SIG-M5 (cell line): ENCODE measurements around the gene ATP11B.

Experiments used
- DNase-seq: peaks from one replicate; lab custom pipeline; 2025; lab: John Stamatoyannopoulos, UW

ATP11B gene

DNA sequence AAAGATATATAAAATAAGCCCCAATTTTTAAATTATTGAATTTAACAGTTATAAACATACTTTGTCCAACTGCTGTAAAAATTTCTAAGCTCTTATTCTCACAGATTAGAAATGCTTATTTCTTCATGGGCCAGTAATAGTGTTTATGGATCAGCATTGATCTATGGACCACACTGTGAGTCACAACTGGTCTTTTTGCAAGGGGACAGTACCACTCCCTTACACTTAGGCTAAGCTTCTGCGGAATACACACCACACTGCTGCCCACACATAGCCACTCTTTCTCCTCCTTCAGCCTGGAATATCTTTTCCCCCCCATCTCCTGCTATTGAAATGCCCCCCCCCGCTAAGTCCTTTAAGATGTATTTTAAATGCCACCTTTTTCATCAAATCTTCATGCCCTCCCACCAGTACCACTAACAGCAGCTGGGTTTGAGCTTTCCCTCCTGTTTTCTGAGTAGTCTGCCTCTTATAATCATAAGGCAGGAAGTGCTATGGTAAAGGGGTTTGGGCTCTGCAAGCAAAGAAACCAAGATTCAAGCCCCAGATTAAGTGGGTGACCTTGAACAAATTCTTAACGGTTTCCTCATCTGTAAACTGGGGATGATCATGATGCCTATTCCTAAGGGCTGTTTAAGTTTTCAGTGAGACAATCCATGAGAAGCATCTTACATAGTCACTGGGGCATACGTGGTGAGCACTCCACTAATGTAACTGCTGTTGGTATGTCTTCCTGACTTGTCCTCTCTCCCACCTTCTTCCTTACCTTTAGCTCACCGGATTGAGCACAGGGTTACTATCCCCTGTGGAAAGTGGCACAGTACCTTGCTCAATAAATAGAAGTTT is 117.9 kb downstream of the ATP11B start:
- no peak for DNase-seq

GRCh38 chr3:182911782-182912111 is 118.4 kb downstream of the ATP11B start:
- DNase-seq = no peak

GRCh38 chr3:182912474-182912873 is 119.2 kb downstream of the ATP11B start:
- no peak for DNase-seq

- no peak for DNase-seq
These were observed 120.6 kb downstream of the ATP11B start for GRCh38 chr3:182913889-182914288.

DNA sequence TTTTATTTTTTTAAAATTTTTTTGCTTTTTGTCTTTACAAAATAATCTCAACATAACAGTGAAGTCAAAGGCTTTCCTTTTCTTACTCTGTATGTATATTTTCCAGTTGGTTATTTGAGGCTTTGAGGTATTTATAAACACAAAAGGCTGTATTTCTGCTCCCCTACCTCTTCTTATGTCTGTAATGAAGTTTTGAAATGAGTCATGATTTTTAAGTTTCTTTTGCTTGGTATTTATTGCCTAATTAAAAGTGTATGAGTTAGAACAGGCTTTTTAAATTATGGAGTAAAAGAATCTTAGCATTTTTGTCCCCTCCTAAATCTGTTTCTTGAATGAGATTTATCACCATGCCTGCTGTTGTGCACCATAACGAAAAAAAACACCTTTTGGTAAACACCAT is 121.0 kb downstream of the ATP11B start:
- no peak for DNase-seq

GRCh38 chr3:182917134-182917533 is 123.8 kb downstream of the ATP11B start:
- DNase-seq = no peak

DNA sequence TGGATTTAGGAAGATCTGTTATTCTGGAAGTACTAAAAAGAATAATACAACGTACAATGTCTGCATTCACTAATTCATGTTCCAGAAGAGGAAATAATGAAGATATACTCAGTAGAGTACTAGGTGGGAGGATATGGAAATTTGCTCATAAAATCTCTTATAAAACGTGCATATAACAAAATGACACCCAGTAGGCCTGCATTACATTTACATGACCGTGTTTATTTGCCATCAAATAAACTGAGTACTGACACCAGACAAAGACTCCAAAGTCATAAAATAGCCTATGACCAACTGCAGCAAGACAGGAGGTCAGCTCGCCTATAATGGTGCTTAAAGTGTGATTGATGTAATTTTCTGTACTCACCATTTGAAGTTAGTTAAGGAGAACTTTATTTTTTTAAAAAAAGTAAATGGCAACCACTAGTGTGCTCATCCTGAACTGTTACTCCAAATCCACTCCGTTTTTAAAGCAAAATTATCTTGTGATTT is 126.6 kb downstream of the ATP11B start:
- DNase-seq = no peak

GRCh38 chr3:182920515-182921084 is 127.3 kb downstream of the ATP11B start:
- DNase-seq = no peak

DNA sequence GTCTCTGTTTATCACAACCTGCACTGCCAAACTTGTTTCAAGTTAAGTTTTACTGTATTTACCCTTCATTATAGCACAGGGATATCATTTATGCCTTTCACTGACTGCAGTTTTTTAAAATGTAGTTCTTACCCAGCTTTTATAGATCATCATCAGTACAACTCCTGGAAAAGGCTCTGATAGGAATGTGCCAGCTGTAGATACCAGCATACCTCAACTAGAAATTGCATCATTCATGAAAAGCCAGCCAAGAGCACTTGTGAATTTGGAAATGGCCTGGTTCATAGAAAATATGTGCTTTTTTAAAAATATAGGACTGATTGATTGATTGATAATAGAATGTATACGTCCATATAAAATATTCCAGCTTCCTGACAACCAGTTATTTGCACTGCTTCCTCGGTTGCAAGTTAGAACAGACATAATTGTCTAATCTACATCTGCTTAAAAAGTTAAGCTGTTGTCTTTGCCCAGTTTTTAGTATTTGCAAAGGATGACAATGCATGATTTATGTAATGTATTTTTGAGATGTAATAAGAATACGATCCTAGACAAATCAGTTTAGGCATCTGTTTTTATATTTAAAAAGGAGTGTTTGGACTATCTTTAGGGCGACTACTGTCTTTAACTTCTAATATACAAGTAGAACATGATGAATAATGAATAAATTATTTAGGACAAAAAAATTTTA is 128.5 kb downstream of the ATP11B start:
- DNase-seq = no peak

DNA sequence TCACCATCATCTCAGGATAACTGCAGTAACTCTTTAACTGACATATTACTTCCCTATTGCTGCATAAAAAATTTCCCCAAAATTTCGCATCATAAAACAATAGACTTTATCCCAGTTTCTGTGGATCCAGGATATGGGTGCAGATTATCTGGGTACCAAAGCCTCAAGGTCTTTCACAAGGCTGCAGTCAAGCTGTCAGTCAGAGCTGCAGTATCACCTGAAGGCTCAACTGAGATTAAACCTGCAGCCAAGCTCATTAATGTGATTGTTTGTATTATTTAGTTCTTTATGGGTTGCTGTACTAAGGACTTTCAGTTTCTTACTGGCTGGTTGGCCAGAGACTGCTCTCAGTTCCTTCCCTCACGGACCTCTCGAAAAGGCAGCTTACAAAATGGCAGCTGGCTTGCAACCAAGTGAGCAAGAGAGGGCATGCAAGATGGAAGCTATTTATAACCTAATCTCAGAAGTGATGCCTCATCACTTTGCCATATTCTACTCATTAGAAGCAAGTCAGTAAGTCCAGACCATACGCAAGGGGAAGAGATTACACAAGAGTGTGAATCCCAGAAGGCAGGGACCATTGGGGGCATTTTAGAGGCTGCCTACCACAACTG is 132.1 kb downstream of the ATP11B start:
- no peak for DNase-seq

DNA sequence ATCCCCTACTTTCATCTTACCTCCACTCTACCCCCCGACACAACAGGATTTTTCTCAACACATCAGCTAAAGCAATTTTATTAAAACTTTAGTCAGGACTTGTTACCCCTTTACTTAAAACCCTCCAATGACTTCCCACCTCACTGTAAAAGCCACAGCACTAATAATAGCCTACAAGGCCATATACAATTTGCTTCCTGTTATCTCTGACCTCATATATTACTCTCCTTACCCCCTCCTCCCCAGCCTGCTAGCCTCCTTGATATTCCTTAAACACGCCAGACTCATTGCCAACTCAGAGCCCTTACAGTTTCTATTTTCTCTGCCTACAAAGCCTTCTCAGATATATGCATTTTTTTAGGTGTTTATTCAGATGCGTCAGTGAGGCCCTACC is 132.6 kb downstream of the ATP11B start:
- DNase-seq = no peak

DNA sequence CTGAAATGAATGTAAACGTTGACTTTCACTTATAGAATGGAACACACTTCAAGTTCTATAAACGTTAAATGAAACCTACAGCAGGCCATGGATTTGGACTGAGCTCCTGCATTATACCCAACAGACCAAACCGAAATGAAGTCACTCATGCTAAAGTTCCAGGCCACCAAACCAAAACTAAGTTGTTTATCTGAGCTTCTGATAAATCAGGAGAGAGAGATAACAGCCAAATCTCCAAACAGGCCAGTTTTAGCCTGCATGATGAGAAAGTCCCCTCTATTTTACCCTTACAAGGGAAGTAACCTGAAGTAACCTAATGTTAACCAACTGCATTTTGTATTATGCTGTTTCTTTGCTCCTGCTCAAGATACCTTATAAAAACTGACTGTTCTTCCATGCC is 142.5 kb downstream of the ATP11B start:
- no peak for DNase-seq

DNA sequence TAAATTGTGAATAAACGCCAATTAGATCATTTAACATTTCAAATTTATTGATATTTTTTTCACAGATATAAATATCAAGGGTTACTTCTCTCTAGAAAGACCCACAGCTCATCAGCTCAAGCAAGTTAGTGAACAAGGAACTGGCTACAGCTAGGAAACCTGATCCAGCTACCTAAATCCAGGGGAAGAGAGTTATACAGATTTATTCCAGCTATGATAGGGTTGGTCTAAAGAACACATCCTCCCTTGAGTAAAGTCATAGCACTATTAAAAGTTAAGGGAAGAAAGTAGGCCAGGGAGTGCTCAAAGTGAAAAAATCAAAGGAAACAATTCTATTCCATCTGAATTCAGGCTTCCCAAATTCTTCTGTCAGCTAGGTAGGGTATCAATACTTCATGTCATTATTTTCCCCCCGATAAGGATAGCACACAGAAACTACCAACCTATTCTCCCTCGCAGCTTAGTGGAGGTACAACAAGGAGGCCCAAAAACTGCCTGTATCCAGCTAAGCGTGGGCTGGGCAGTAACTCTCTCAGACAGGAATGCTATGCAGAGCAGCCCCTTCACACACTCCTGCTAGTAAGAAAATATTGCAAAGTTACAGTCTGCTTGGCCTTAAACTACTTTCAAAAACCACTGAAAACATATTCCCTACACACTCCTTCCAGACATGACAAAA is 143.1 kb downstream of the ATP11B start:
- DNase-seq = no peak

DNA sequence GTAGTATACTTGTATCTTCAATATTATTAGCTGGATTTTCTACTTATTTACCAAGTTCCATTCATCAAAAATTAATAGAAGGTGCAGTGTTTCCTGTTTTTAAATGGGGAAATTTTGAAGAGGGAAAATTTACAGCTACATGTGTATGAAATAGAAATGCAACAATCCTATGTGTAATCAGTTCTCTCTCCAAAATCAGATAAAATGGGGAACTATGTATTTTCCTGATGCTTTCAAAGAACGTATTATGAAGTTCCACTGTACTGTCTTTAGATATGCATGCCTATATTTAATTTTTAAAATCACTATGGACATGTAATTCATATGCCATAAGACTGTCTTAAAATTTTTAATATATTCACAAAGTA is 143.6 kb downstream of the ATP11B start:
- no peak for DNase-seq

DNA sequence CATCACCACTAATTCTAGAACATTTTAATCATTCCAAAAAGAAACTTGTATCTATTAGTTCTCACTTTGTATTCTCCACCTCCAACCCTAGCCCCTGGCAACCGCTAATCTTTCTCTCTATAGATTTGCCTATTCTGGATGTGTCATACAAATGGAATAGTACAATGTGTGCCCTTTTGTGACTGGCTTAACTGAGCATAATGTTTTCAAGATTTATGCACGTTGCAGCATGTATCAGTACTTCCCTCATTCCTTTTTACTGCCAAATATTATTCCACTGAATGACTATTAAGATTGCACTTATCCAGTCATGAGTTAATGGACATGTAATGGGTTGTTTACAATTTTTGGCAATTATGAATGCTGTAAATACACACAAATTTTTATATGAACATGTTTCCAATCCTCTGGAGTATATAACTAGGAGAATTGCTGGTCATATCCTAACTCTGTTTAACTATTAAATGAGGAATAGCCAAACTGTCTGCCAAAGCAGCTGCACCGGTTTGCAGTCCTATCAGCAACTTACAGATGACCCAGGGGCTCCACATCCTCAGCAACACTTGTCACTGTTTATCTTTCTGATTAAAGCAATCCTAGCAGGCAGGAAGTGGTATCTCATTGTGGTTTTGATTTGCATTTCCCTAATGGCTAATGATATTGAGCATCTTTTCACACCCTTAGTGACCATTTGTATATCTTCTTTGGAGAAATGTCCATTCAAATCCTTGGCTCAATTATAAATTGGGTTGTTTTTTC is 144.2 kb downstream of the ATP11B start:
- DNase-seq = no peak

DNA sequence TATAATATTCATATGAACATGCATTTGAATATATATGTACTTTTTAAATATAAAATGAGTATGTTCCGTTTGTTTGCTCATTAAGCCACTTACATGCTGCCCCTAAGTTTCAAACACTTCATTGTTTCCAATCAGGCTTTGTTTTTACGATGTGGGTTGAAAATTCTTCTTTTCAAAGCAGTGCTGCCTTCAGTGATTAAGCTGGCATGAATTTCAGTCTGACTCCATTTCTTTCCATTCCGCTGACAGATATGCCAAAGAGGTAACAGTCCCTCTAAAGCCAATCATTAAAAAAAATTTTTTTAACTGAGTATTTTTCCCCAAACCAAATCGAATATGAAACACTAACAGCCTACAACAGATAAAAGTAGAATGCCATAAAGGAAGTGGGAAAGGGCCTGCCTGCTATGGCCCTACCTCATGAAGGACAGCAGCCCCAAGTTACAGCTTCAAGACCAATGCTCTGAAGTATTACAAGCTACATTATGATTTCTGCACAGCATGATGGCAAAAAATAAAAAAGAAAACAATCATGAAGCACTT is 147.0 kb downstream of the ATP11B start:
- no peak for DNase-seq

DNA sequence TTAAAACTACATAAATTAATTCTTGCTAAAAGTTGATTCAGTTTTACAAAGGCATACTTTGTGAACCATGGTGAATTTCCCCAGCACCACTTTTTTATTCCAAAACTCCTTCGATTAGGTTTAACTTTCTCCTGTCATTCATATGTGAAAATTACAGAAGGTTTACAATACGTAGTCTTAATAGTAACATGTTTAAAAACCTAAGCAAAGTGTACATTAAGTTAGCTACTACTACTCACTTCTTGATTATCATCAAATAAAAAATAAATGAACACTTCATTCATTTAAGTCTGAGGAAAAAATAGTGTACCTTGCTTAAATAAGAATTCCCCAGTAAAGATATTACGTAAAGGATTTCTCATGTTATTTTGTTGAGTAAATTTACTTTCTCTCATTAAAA is 148.4 kb downstream of the ATP11B start:
- DNase-seq = no peak

GRCh38 chr3:182947888-182948287 is 154.6 kb downstream of the ATP11B start:
- DNase-seq = no peak

GRCh38 chr3:182948305-182948704 is 155.0 kb downstream of the ATP11B start:
- no peak for DNase-seq

- DNase-seq = no peak
These were observed 156.4 kb downstream of the ATP11B start for GRCh38 chr3:182949688-182950087.

DNA sequence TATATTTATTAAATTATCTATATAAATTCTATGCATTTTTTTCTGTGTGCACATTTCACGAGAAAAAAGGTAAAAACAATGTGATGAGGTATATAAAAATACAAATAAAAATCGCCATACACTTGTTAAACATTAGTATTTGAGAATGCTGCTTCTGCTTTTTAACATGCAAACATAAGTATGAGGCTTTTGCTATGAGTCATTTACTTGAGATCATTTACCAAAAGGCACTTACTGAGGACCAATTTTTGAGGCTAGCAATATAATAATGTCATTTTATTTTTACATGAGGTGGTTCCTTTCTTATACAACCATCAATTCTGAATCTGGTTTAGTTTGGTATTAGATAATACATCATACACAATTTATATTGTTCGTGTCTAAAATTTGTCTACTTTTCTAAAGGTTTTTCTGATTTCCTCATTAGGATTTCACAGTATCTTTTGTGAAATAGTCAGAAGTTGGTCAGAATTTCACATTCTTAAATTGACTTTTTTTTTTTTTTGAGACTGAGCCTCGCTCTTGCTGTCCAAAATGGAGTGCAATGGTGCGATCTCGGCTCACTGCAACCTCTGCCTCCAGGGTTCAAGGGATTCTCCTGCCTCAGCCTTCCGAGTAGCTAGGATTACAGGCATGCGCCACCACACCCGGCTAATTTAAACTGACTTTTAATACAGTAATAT is 161.4 kb downstream of the ATP11B start:
- DNase-seq = peak; percentile 15
